GM18505 (cell line): ENCODE data around the gene DERL3.

Experiments
- ATAC-seq: cut with Tn5 transposase; IDR thresholded peaks from one replicate; pipeline ENCODE4 v1.9.1; 2021; ENCODE audit not compliant: unreplicated experiment
- POLR2A ChIP-seq: IDR thresholded peaks from 4 replicates; pipeline ENCODE4 v1.6.1; 2011; ENCODE audit warnings: borderline replicate concordance; ENCODE audit not compliant: insufficient read depth, insufficient read length; ENCODE audit errors: extremely low read depth

The DERL3 gene

GRCh38 chr22:23857606-23858483, 19.0 kb upstream of the DERL3 start, which contains the start of gene SLC2A11:
TSS of gene SLC2A11 (plus strand) at chr22:23857875. CDS start at chr22:23858000, 125 bp downstream.
- peak; percentile 96 for TF ChIP-seq POLR2A
- peak; percentile 87 for ATAC-seq

DNA sequence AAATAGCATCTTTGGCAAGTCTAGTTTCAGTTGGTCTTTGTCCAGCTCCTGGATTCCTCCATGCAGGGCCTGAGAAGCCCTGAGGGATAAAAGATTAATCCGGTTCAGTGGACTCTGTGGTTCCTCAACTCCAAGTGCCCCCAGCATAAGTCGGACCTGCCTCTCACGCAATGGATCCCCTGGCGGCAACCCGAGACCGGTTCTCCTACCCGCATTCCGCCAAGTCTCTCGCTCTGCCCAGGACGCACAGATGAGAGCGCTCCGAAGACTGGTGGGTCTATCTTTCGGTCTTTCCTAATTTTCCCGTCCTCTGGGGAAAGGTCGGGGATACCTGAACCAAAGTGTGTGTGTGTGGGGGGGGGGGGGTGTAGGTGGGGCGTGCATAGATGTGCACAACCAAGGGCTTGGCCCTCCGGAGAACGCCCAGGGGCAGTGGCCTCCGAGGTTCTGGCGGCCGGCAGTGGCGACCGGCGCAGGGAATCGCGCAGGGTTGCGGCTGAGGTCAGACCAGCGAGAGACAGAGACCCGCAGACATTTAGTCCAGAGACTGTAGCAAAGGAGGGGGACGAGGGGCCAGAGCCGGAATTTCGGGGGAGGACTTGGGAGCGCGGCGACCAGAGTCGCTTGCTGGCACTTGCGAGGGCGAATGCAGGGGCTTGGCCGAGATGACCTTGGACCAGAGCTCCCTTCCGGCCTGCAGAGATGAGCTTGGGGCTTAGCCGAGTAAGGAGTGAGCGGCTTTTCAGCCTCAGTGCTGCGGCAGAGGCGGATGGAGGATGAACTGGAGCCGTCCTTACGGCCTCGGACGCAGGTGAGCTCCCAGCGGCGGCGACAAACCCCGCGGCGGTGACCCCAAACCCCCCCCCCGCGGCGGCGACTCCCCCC, 18.2 kb upstream of the DERL3 start:
- peak; percentile 35 for ATAC-seq
- no peak for TF ChIP-seq POLR2A

GRCh38 chr22:23850136-23850611, 11.4 kb upstream of the DERL3 start:
- TF ChIP-seq POLR2A: no peak
- no peak for ATAC-seq

- ATAC-seq: peak; percentile 62
- no peak for TF ChIP-seq POLR2A
Measured at GRCh38 chr22:23849009-23850006, 10.5 kb upstream of the DERL3 start.

GRCh38 chr22:23847991-23848864, 9.4 kb upstream of the DERL3 start:
- TF ChIP-seq POLR2A: no peak
- ATAC-seq: no peak

GRCh38 chr22:23847310-23847920, 8.6 kb upstream of the DERL3 start:
- no peak for ATAC-seq
- TF ChIP-seq POLR2A: no peak

GRCh38 chr22:23846081-23846469, 7.3 kb upstream of the DERL3 start:
- no peak for TF ChIP-seq POLR2A
- ATAC-seq: no peak

- TF ChIP-seq POLR2A: no peak
- no peak for ATAC-seq
Measured at GRCh38 chr22:23845265-23846080, 6.7 kb upstream of the DERL3 start.

DNA sequence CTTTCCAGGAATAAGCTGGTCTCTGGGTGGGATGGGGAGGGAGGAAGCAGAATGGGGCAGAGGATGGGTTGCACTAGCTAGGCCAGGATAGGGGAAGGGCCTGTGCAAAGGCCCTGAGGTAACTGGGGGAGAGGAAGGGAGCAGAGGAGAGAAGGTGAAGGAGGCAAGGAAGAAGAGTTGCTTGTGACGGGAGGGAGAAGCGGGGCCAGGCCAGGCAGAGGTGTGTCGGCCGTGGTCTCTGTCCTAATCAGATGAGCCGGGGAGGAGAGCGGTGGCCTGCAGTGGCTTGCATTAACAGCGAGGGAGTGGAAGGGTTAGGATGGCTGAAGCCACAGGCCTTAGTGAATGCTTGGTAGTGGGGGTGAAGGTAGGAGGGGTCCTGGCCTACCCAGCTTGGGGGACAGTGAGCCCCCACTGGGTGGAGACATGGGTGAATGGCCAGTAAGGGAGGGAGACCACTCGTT, 6.0 kb upstream of the DERL3 start:
- ATAC-seq: no peak

GRCh38 chr22:23842599-23842998, 3.8 kb upstream of the DERL3 start:
- no peak for TF ChIP-seq POLR2A
- no peak for ATAC-seq

More for the DNA sequence above, 6.0 kb upstream of the DERL3 start:
- no peak for TF ChIP-seq POLR2A
